ENCODE measurements around the gene C3orf20.

The C3orf20 gene

DNA sequence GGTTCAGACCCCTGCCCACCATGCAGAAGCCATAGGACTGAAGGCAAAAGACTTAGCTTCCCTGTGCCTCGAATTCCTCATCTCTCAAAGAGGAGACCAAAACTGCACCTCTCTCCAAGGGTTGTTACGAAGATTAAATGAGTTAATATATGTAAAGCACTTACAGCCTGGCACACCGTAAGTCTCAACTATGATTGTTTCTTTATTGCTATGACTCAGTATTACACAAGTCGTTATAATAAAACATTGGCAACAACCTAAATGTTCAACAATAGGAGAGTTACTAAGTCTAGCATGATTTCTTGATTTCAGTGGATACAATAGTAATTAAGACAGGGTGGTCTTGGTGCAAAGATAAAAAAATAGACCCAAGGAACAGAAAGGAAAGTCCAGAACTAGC, 124.2 kb downstream of the C3orf20 start:
- no peak for DNase-seq (ENCODE audit: low read depth)
- TF ChIP-seq, protein P1, sequence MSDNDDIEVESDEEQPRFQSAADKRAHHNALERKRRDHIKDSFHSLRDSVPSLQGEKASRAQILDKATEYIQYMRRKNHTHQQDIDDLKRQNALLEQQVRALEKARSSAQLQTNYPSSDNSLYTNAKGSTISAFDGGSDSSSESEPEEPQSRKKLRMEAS (IDR thresholded peaks at IDR 0.05; ENCODE audit: low read depth, low read length) = no peak
- no peak for TF ChIP-seq MYC (IDR thresholded peaks at IDR 0.05; ENCODE audit: low read depth, low read length)
- no peak overlapping the region for H3K4me3 ChIP-seq (ENCODE audit: low read depth, low read length)

DNA sequence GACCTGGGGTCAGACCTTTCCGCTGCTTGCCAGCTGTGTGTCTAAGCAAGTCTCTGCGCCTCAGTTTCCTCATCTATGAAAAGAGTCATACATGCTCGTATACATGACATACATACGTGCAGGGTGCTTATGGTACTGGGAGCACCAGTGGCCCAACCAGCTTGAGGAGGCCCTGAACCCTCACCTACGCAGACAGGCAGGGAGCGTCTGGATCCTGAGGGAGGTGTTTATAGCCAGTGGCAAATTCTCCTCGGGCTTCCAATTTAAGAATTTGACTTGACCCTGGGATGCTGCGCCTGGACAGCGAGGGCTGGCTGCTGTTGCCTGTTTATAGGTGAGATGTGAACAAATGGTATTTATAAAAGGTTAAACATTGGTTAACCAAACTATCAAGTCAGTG, 126.1 kb downstream of the C3orf20 start:
- no peak for TF ChIP-seq MYC (IDR thresholded peaks at IDR 0.05; ENCODE audit: low read depth, low read length)
- TF ChIP-seq, protein P2, sequence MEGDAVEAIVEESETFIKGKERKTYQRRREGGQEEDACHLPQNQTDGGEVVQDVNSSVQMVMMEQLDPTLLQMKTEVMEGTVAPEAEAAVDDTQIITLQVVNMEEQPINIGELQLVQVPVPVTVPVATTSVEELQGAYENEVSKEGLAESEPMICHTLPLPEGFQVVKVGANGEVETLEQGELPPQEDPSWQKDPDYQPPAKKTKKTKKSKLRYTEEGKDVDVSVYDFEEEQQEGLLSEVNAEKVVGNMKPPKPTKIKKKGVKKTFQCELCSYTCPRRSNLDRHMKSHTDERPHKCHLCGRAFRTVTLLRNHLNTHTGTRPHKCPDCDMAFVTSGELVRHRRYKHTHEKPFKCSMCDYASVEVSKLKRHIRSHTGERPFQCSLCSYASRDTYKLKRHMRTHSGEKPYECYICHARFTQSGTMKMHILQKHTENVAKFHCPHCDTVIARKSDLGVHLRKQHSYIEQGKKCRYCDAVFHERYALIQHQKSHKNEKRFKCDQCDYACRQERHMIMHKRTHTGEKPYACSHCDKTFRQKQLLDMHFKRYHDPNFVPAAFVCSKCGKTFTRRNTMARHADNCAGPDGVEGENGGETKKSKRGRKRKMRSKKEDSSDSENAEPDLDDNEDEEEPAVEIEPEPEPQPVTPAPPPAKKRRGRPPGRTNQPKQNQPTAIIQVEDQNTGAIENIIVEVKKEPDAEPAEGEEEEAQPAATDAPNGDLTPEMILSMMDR (IDR thresholded peaks at IDR 0.05; ENCODE audit: low read depth, low read length) = no peak
- TF ChIP-seq, protein P1 (IDR thresholded peaks at IDR 0.05; ENCODE audit: low read depth, low read length) = no peak
- no peak for TF ChIP-seq POLR2A (IDR thresholded peaks at IDR 0.05; ENCODE audit: extremely low read depth, insufficient read length)

DNA sequence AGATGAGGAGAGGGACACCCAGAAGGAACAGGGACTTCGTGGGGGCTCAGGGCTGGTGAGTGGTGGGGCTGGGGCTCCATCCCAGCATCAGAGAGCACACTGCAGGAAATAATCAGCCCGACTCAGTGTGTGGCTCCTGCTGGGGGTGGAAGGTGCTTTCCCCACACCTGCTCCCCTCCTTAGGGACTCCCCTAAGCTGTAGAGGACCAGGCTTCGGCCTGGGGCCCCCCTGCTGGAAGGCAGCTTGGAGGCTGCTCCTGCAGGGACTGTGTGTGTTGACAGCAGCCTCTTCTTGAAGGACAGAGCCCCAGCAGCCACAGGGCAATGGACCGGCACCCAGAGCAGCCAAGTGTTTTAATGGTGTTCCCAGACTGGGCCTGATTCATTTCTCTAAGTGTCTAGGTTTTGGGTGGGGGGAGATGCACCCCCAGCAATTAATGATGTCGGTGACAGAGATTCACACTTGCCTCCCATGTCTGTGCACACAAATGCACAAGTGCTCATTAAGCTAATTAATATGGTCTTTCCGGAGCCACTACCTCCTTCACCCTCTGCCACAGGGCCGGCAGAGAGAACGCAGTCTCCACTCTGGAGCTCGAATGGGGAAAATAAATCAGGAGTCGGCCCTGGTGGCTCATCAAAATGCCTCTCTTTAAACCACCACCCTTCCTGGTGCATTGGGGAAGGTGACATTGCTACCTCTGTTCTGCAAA, 126.9 kb downstream of the C3orf20 start:
- no peak for DNase-seq (ENCODE audit: low read depth)
- H3K4me3 ChIP-seq (ENCODE audit: low read depth, low read length) = no peak overlapping the region
- TF ChIP-seq, protein P1 (IDR thresholded peaks at IDR 0.05; ENCODE audit: low read depth, low read length) = no peak
- TF ChIP-seq MYC (IDR thresholded peaks at IDR 0.05; ENCODE audit: low read depth, low read length) (no peak), POLR2A (IDR thresholded peaks at IDR 0.05; ENCODE audit: extremely low read depth, insufficient read length) (no peak)

More for the DNA sequence above, 126.1 kb downstream of the C3orf20 start:
- no peak for DNase-seq (ENCODE audit: low read depth)
- no peak overlapping the region for H3K4me3 ChIP-seq (ENCODE audit: low read depth, low read length)

DNA sequence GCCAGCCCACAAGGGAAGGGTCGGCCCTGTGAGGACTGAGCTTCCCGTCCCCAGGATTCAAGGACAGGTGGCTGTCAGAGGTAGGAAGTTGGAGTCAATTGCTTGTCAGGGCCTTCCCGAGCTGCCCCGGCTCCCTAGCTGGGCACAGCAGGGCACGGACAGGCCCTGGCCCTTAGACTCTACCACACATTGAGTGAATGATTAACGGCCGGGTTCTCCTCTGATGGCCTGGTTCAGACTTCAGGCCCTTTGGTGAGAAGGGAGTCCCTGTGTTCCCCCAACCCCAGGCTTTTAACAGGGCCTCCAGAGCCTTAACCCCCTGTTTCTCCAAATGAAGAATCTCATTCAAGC, 127.4 kb downstream of the C3orf20 start:
- no peak overlapping the region for H3K4me3 ChIP-seq (ENCODE audit: low read depth, low read length)

DNA sequence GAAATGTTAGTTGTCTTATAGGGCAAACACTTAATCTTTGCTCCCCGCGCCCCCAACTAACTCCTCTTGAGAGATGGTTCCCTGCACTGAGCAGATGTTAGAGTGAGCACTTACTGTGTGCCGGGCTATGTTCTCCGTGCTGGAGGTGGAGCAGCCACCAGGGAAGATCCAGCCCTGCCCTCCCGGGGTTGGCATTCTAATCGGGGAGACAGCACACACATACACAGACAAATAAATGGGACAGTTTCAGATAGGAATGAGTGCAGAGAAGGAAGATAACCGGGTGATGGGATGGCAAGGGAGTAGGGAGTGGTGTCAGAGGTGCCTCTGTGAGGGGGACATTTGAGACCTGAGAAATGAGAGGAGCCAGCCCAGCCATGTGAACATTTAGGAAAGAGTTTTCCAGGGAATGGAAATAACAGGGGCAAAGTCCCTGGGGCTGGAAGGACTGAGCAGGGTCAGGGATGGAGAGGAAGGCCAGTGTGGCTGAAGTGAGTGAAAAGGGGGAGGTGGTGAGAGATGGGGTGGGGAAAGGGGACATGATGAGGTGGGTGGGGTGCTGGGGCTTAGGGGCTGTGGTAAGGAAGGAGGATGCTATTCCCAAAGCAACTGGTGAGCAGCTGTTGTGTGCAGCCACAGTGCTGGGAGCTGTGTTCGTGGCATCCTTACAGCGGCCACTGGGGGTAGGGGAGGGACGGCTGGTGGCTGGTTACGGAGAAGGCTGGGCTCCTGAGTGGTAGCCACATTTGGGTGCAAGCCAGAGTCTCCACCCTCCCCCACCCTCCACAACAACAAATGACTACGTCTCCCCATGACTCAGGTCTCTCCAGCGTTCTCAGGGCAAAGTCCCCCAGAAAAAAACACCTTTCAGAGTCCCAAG, 128.4 kb downstream of the C3orf20 start:
- DNase-seq (ENCODE audit: low read depth) = no peak
- TF ChIP-seq, protein P1 (IDR thresholded peaks at IDR 0.05; ENCODE audit: low read depth, low read length) = no peak
- TF ChIP-seq, protein P2 (IDR thresholded peaks at IDR 0.05; ENCODE audit: low read depth, low read length) = no peak
- TF ChIP-seq MYC (IDR thresholded peaks at IDR 0.05; ENCODE audit: low read depth, low read length) (no peak), POLR2A (IDR thresholded peaks at IDR 0.05; ENCODE audit: extremely low read depth, insufficient read length) (no peak)
- H3K4me3 ChIP-seq (ENCODE audit: low read depth, low read length) = no peak overlapping the region

More for the DNA sequence above, 127.4 kb downstream of the C3orf20 start:
- DNase-seq (ENCODE audit: low read depth) = no peak
- no peak for TF ChIP-seq MYC (IDR thresholded peaks at IDR 0.05; ENCODE audit: low read depth, low read length)
- TF ChIP-seq, protein P2 (IDR thresholded peaks at IDR 0.05; ENCODE audit: low read depth, low read length) = no peak
- TF ChIP-seq POLR2A (IDR thresholded peaks at IDR 0.05; ENCODE audit: extremely low read depth, insufficient read length) = no peak
- TF ChIP-seq, protein P1 (IDR thresholded peaks at IDR 0.05; ENCODE audit: low read depth, low read length) = no peak

DNA sequence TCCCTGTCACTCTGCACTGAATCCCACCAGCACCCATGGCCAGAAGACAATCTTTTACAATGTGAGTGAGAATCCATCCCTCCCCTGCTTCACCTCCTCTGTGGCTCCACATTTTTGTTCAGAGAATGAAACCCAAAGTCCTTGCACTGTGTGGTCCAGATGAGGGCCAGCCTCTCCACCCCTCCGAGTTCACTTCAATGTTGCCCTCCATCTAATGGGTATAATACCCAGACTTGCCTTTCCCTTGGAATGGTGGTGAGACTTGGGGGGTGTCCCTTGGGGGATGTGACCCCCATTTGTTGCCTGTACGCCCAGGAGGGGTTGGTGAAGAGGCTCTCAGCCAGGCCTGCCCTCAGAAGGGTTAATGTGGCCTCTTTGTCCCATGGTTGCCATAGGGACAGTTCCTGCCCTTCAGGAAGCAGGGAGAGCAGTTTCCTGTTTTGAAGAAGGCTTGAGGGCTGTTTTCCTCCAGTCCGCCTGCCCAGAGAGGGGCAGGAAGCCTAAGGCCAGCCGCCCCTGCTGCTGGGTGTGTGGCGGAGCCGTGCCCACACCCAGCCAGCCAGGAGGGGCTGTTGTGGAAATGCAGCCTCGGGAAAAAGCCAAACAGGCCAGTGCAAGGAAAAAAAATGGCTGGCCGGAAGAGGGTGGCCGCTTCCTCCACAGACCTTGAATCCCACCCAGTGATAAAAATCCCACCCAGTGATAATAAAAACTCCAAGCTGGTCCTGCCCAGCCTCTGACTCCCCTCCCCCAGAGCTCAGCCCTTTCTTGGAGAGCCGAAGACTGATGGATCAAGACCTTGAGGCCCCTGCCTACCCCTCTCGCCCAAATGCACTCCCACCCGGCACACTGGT, 129.3 kb downstream of the C3orf20 start:
- TF ChIP-seq MYC (IDR thresholded peaks at IDR 0.05; ENCODE audit: low read depth, low read length) = no peak
- no peak for DNase-seq (ENCODE audit: low read depth)
- H3K4me3 ChIP-seq (ENCODE audit: low read depth, low read length) = no peak overlapping the region
